ENCODE results near the gene SPDYE8.
A peak's percentile ranks its signal among the peaks of the same experiment; 100 is the strongest.
"Not testable (repeated sequence)": the region's sequence is repeated elsewhere in the genome, so short reads cannot be mapped to it uniquely, and the experiment has no call there.

Gene SPDYE8

GRCh38 chr7:73029666-73030065 lies at the start of gene SPDYE8:
Gene SPDYE8, minus strand, starts transcription at chr7:73029766. Its CDS starts 1,800 bp downstream, at chr7:73027966.
- not testable (repeated sequence) for DNase-seq (ENCODE audit: low spot score)

DNA sequence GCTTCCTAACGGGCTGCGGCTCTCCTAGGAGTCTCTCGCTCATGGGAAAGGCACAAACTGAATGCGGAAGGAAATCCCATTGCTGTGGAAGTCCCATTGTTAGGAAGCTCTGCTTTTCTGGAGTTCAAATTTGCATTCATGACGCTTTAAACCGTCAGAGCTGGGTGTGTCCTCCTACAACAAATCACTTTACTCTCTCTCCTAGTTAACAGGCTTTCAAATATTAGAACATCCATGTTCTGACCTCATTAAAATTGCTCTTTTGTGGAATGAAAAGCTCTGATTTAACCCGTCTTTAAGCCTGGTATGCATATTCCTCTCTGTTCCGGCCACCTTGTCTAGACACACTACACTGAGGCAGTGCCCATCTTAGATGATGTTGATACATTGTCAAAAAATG lies 28.2 kb upstream of the SPDYE8 start, which contains the start of gene SPDYE11:
SPDYE11 (minus strand) TSS at position 101 of the 400 bp plus-strand sequence. CDS start 1,800 bp downstream, outside the sequence.
- not testable (repeated sequence) for DNase-seq (ENCODE audit: low spot score)

DNA sequence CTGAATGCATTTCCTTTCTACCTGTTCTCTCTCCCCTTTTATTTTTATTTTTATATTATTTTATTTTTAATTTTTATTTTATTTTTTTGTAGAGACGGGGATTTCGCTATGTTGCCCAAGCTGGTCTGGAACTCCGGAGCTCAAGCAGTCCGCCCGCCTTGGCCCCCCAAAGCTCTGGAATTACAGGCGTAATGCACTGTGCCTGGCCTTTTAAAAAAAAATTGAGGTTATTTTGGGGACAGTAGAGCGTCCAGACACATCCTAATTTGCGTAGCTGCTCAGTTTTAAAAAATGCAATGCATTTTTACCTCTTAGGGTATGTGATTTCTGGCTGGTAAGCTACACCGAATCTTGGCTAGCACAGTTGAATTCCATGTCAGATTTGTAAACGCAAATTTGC lies 23.1 kb downstream of the SPDYE8 start:
- DNase-seq (ENCODE audit: low spot score), result not testable (repeated sequence)

DNA sequence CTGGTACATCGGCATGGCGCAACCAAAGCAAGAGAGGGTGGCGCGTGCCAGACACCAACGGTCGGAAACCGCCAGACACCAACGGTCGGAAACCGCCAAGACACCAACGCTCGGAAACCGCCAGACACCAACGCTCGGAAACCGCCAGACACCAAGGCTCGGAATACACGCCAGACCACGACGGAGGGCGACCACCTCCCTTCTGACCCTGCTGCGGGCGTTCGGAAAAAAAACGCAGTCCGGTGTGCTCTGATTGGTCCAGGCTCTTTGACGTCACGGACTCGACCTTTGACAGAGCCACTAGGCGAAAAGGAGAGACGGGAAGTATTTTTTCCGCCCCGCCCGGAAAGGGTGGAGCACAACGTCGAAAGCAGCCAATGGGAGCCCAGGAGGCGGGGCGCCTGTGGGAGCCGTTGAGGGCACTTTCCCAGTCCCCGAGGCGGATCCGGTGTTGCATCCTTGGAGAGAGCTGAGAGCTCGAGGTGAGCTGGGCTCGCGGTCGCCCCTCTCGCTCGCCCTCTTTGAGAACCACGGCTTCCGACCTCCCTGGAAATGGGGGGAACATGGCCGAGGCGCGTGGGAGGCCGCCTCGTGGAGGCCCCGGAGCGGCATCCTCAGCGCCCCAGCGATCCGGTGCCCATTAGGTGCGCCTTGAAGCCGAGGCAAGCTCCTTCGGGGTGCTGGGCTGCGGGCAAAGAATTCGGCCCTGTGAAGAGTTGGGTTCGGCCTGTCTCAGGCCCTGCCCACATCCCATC lies 23.7 kb downstream of the SPDYE8 start:
- peak; percentile 93 for DNase-seq (ENCODE audit: low spot score)

DNA sequence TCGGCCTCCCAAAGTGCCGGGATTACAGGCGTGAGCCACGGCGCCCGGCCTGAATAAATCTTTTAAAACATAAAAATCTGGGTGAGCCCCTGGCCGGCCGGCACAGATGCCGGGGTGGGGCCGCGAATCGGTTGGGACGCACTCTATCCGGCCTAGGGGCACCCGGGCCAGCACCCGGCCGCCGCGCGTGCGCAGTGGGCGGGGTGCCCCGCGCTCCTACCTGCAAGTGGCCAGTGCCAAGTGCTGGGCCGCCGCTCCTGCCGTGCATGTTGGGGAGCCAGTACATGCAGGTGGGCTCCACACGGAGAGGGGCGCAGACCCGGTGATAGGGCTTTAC lies 24.2 kb downstream of the SPDYE8 start:
- not testable (repeated sequence) for DNase-seq (ENCODE audit: low spot score)

DNA sequence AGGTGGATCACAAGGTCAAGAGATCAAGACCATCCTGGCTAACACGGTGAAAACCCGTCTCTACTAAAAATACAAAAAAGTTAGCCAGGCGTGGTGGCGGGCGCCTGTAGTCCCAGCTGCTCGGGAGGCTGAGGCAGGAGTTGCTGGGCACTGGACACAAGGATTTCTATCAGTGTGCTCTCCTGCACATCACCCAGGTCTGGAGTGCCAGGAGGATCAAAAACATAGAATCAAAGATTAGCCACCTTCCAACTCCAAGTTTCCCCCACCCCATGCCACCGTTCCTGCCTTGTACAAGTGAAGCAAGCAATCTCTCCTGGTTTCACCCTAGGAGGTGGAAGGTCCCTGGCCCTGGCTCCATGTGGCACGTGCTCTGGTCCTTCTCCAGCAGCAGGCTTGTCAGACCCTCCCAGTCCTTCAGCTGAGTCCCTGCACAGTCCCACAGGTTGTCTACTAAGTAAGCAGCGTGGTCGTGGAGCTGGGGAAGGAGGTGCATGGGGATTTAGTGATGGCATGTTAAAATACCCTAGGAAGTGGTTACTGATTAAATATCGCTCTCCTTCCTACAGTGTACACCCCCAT lies 31.6 kb downstream of the SPDYE8 start:
- not testable (repeated sequence) for DNase-seq (ENCODE audit: low spot score)

GRCh38 chr7:72997447-72997846 lies 32.1 kb downstream of the SPDYE8 start:
- not testable (repeated sequence) for DNase-seq (ENCODE audit: low spot score)

GRCh38 chr7:72995484-72995883 lies 34.1 kb downstream of the SPDYE8 start:
- not testable (repeated sequence) for DNase-seq (ENCODE audit: low spot score)

GRCh38 chr7:72990146-72990913 lies 39.2 kb downstream of the SPDYE8 start:
- not testable (repeated sequence) for DNase-seq (ENCODE audit: low spot score)

- DNase-seq (ENCODE audit: low spot score), result not testable (repeated sequence)
These were observed 47.5 kb downstream of the SPDYE8 start for GRCh38 chr7:72982084-72982483.

DNA sequence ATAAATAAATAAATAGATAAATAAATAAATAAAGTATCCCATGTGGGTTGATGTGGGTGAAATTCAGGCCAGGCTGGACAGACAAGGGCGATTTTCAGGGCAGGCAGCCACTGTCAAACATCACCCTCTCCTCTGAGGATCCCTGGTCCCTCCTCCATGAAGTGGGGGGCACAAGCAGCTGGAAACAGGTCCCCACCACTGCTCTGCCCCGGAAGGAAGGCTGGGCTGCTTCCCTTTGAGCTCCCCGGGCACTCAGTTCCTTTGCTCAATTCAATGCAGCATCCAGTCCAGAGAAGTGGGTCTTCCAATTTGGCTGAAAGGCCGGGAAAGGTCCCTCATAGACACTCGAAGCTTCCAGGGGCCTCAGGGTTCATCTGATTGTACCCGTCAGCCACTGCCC lies 49.2 kb downstream of the SPDYE8 start:
- DNase-seq (ENCODE audit: low spot score), result not testable (repeated sequence)

DNA sequence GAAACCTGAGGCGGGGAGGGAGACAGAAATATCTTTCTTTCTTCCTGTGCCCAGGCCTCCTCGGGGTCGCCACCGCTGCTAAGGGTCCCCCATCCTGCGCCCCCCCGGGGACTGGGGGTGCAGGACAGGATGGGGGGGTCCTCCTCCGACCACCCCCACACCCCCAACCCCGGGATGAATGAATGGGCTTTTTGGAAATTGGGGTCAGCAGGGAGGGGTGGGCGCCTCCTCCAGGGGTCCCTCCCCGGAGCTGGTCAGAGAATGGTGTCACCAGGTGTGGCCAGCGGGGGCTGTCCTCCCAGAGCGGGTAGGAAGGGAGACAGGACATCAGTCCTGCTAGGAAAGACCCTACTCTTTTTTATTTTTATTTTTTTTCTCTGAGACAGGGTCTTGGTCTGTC lies 53.1 kb downstream of the SPDYE8 start:
- DNase-seq (ENCODE audit: low spot score), result not testable (repeated sequence)

DNA sequence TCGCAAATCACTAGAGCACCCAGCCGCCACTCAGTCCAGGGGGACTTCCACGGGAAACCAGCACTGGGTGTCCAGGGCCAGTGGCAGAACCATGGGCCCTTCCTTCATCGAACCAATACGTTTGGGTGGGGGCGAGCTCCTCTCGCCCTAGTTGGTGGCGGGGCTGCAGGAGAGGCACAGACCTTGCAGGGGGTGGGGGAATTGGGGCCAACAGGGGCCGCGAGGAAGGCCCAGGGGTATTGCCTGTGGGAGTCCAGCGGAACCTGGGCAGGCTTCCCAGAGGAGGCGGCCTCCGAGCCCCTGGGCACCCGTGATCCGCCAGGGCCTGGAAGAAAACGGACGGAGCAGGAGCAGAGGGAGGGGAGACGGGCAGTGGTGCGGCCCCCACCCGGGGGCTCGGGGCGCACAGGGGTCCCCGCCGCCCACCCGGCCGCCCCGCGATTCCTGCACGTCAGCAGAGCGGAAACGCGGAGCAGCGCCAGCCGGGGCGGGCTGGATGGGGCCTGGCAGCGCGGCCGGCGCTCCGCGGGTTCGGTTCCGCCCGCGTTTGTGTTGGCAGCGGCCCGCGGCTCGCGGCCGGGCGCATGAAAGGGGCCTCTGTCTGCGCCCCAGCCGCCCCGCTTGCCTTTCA lies 53.8 kb downstream of the SPDYE8 start:
- peak; percentile 10 for DNase-seq (ENCODE audit: low spot score)

- not testable (repeated sequence) for DNase-seq (ENCODE audit: low spot score)
These were observed 54.8 kb downstream of the SPDYE8 start for GRCh38 chr7:72974781-72975180.

DNA sequence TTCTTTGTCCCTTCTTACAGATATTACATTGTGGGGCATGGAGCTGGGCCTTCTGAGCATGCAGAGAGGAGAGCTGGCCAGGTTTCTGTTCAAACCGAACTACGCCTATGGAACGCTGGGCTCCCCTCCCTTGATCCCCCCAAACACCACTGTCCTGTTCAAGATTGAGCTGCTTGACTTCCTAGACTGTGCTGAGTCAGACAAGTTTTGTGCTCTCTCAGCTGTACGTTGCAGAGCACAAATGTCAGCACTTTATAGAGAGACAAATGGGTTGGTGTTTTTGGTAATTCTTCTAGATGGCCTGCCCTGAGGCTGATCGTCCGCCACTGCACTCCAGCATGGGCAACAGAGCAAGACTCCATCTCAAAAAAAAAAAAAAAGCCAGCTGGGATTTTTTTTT lies 58.1 kb downstream of the SPDYE8 start:
- not testable (repeated sequence) for DNase-seq (ENCODE audit: low spot score)
